ENCODE measurements around the gene C1QTNF12. TPM values are rescaled to one million over a fixed set of nuclear protein-coding genes. Genes with fewer than 3 reads are reported as not detected.

The C1QTNF12 gene
- total RNA-seq, 1 experiment from 2014 or later: 2.0 TPM

DNA sequence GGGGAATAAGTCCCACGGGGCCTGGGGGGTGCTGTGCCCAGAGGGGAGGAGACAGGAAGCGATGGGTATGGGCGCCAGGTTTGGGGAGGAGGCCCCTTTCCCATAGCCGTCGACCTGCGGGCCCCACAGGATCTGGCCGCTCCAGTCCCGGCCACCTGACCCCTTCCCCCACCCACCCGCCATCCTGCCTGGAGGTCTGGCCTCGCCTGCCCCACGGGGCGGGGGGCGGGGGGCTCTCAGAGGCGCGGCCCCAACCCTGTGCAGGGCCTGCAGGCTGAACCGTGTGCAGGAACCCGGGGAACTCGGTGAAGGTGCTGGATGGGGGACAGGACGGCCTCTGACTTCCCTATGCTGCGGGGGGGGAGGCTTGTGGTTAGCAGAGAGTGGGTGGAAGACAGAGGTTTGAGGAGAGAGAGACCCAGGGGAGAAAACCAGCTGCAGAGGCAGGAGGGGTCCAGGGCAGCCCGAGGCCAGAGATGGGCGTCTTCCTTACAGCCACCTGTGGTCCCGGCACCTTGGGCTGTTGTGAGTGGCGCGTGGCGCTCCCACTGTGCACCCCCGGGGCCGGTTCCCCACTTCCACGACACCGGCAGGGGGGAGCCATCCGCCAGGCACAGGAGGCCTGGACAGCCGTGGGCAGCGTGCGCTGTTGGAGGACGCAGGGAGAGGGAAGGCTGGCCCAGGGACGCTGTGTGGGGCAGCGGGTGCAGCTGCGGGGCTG, 37.6 kb downstream of the C1QTNF12 start:
- no TSS peak for BruUV-seq (replicated peaks)
- peaks cover 8% of the 10 kb centered on the region for H3K4me1 Mint-ChIP-seq (ENCODE audit: low read depth, unreplicated experiment)
- no peak for DNase-seq
- peaks cover 15% of the 10 kb centered on the region for H3K27me3 Mint-ChIP-seq (ENCODE audit: unreplicated experiment)
- no peak overlapping the region for H3K27ac Mint-ChIP-seq (ENCODE audit: unreplicated experiment)
- CTCF ChIA-PET: no interaction called here
- TF ChIP-seq, protein P1, sequence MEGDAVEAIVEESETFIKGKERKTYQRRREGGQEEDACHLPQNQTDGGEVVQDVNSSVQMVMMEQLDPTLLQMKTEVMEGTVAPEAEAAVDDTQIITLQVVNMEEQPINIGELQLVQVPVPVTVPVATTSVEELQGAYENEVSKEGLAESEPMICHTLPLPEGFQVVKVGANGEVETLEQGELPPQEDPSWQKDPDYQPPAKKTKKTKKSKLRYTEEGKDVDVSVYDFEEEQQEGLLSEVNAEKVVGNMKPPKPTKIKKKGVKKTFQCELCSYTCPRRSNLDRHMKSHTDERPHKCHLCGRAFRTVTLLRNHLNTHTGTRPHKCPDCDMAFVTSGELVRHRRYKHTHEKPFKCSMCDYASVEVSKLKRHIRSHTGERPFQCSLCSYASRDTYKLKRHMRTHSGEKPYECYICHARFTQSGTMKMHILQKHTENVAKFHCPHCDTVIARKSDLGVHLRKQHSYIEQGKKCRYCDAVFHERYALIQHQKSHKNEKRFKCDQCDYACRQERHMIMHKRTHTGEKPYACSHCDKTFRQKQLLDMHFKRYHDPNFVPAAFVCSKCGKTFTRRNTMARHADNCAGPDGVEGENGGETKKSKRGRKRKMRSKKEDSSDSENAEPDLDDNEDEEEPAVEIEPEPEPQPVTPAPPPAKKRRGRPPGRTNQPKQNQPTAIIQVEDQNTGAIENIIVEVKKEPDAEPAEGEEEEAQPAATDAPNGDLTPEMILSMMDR (IDR thresholded peaks at IDR 0.05; ENCODE audit: unreplicated experiment): no peak
- H3K4me3 Mint-ChIP-seq (ENCODE audit: low read depth, unreplicated experiment): peak overlapping the region; percentile 45
- no peaks in the 10 kb centered on the region for H3K36me3 Mint-ChIP-seq (ENCODE audit: insufficient read depth, unreplicated experiment)
- no peaks in the 10 kb centered on the region for H3K9me3 Mint-ChIP-seq (ENCODE audit: low read depth, unreplicated experiment)
- intact Hi-C loops (cut with micrococcal nuclease; ENCODE audit: unreplicated experiment): no loop called here

DNA sequence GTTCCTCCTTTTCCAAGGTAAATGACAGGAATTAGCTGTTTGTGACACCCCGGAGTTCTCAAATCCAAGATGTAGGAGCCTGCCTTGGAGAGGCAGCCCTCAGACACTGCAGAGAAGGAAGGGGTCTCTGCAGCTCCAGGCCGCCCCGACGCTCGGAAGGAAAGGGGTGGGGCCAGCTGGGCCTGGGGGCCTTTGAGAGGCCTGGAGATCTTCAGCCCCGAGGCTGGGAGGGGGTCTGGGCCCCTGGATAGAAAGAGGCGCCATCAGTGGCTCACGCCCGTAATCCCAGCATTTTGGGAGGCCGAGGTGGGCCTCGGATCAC, 39.0 kb downstream of the C1QTNF12 start:
- Mint-ChIP-seq H3K27ac (ENCODE audit: unreplicated experiment) (peak overlapping the region; percentile 81), H3K4me3 (ENCODE audit: low read depth, unreplicated experiment) (peak overlapping the region; percentile 45), H3K36me3 (ENCODE audit: insufficient read depth, unreplicated experiment) (no peaks in the 10 kb centered on the region), H3K4me1 (ENCODE audit: low read depth, unreplicated experiment) (peaks cover 8% of the 10 kb centered on the region), H3K9me3 (ENCODE audit: low read depth, unreplicated experiment) (no peaks in the 10 kb centered on the region), H3K27me3 (ENCODE audit: unreplicated experiment) (peaks cover 25% of the 10 kb centered on the region)
- CTCF ChIA-PET: no interaction called here
- DNase-seq: no peak
- intact Hi-C loops (cut with micrococcal nuclease; ENCODE audit: unreplicated experiment): no loop called here
- no TSS peak for BruUV-seq (replicated peaks)
- TF ChIP-seq, protein P1 (IDR thresholded peaks at IDR 0.05; ENCODE audit: unreplicated experiment): no peak

DNA sequence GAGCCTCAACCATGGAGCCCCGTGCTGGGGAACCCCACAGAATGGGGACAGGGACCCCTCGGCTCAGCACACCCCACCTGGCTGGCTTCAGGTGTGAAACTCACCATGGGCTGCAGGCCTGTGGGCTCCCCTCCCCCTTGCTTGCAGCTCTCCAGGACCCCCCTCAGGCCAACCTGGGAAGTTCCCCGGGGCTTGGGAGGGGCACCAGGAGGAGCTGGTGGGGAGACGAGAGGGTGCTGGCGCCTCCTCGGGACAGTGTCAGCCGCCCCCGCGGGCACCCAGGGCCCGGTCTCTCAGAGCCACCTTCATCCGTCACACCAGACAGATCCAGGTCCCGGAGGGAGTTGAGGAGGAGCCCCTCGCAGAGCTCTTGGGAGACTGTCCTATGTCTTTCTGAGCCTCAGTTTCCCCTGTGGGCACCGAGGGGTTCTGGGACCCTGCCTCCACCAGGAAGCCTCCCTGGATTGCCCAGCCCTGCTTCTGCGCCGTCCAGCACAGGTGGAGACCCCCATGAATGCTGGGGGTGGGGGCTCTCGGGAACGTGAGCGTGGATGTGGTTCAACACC, 39.5 kb downstream of the C1QTNF12 start:
- intact Hi-C loops (cut with micrococcal nuclease; ENCODE audit: unreplicated experiment): no loop called here
- no peaks in the 10 kb centered on the region for H3K36me3 Mint-ChIP-seq (ENCODE audit: insufficient read depth, unreplicated experiment)
- TF ChIP-seq, protein P1 (IDR thresholded peaks at IDR 0.05; ENCODE audit: unreplicated experiment): no peak
- H3K27ac Mint-ChIP-seq (ENCODE audit: unreplicated experiment): no peak overlapping the region
- DNase-seq: no peak
- H3K4me3 Mint-ChIP-seq (ENCODE audit: low read depth, unreplicated experiment): peak overlapping the region; percentile 45
- CTCF ChIA-PET: no interaction called here
- BruUV-seq (replicated peaks): no TSS peak
- H3K4me1 Mint-ChIP-seq (ENCODE audit: low read depth, unreplicated experiment): peaks cover 8% of the 10 kb centered on the region
- peaks cover 25% of the 10 kb centered on the region for H3K27me3 Mint-ChIP-seq (ENCODE audit: unreplicated experiment)
- no peaks in the 10 kb centered on the region for H3K9me3 Mint-ChIP-seq (ENCODE audit: low read depth, unreplicated experiment)

DNA sequence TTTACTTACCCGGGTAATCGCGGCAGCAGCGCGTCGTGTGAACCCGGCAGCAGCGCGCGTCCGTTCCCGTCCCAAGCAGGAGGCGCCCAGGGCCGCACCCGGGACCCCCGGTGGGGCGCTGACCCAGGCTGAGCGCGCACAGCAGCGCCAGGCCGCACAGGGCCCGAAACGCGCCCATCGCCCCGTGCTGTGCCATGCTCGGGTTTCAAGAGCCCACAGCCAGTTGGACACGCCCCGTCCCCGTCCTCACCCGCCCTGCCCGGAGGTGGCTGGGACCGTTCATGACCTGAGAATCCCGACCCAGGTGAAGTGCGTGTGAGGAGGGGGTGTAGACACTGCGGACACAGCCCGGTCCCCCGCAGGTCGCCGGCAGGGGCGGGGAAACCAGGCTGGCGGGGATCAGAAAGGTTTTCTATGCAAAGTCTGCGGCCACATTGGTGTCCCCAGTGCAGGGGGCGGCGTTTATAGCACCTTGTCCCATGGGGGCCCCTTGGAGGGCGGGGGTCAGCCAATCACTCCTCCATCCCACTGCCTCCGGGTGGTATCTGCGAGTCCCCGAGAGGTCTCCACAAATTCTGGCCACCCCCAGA, 40.1 kb downstream of the C1QTNF12 start, which contains the start of gene TNFRSF18:
Gene TNFRSF18, minus strand, starts transcription at position 217 of the 590 bp plus-strand sequence. Its CDS starts 21 bp downstream, at position 196.
- BruUV-seq (replicated peaks): no TSS peak
- DNase-seq: peak; percentile 47
- Mint-ChIP-seq H3K27ac (ENCODE audit: unreplicated experiment) (no peak within 1 kb of the TSS), H3K4me3 (ENCODE audit: low read depth, unreplicated experiment) (peak within 1 kb of the TSS; percentile 45), H3K9me3 (ENCODE audit: low read depth, unreplicated experiment) (no peaks in the 10 kb centered on the region), H3K27me3 (ENCODE audit: unreplicated experiment) (peaks cover 25% of the 10 kb centered on the region), H3K36me3 (ENCODE audit: insufficient read depth, unreplicated experiment) (no peaks in the 10 kb centered on the region), H3K4me1 (ENCODE audit: low read depth, unreplicated experiment) (peaks cover 8% of the 10 kb centered on the region)
- CTCF ChIA-PET: no interaction called here
- intact Hi-C loops (cut with micrococcal nuclease; ENCODE audit: unreplicated experiment): no loop called here
- TF ChIP-seq, protein P1 (IDR thresholded peaks at IDR 0.05; ENCODE audit: unreplicated experiment): no peak

All from Calu3 (cell line).